ENCODE results near the gene FAM162A. TPM values are rescaled to one million over a fixed set of nuclear protein-coding genes. Genes with fewer than 3 reads are reported as not detected.

The FAM162A gene
- total and polyA plus RNA-seq, 9 of the 15 experiments (the other 6 are each of a cell fraction or from before 2014, with no cell fraction given), result 37.5 to 211 (median 101) TPM

DNA sequence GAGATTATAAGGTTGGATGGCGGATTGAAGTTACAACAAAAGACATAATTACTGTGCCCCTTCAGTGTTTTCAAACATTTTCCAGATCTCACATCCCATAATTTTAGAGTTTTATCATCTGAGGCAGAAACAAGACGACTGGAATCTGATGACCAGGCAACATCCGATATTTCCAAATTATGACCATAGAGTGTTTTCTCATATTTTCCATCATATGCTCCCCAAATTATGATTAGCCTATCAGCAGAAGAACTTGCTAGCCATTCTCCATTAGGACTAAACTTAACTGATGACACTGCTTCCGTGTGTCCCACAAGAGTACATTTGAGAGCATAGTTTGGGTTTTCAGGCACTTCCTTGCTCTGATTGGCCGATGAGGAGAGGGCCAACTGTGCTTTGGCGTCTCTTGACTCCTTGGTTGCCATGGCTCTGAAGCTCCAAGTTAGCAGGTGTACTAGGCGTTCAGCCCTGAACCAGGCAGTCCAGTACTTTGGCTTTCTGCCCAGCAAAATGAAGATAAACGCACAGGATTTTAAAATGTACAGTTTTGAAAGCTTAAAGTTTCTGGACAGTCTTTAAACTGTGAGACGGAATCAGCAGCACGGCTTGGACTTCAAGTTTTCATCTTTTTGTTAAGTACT is 31.2 kb downstream of the FAM162A start (continued):
- TF ChIP-seq, protein P1, sequence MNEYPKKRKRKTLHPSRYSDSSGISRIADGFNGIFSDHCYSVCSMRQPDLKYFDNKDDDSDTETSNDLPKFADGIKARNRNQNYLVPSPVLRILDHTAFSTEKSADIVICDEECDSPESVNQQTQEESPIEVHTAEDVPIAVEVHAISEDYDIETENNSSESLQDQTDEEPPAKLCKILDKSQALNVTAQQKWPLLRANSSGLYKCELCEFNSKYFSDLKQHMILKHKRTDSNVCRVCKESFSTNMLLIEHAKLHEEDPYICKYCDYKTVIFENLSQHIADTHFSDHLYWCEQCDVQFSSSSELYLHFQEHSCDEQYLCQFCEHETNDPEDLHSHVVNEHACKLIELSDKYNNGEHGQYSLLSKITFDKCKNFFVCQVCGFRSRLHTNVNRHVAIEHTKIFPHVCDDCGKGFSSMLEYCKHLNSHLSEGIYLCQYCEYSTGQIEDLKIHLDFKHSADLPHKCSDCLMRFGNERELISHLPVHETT (CRISPR knock-in tag; conservative IDR thresholded peaks at IDR 0.05 in 1 of 2, IDR thresholded peaks at IDR 0.05 in 1 of 2), result no peak
- no peak for TF ChIP-seq ZZZ3 (IDR thresholded peaks at IDR 0.05)
- TF ChIP-seq, protein P2, sequence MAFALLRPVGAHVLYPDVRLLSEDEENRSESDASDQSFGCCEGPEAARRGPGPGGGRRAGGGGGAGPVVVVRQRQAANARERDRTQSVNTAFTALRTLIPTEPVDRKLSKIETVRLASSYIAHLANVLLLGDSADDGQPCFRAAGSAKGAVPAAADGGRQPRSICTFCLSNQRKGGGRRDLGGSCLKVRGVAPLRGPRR (CRISPR knock-in tag; IDR thresholded peaks at IDR 0.05), result no peak
- no peak for TF ChIP-seq FOXA3 (CRISPR knock-in tag; conservative IDR thresholded peaks at IDR 0.05 in 1 of 2, IDR thresholded peaks at IDR 0.05 in 1 of 2)
- no peak for TF ChIP-seq TEAD1 (CRISPR knock-in tag; IDR thresholded peaks at IDR 0.05)
- TF ChIP-seq SIN3A (IDR thresholded peaks at IDR 0.05; ENCODE audit: borderline replicate concordance in 2 of 2, control insufficient read depth in 1 of 2, low read depth in 2 of 2, low read length in 2 of 2), result peak in 1 of 2 experiments; percentile 74; a peak in 1 of 4 replicates
- peak; percentile 50 for TF ChIP-seq ZNF316 (IDR thresholded peaks at IDR 0.05)
- TF ChIP-seq SMAD1 (IDR thresholded peaks at IDR 0.05; ENCODE audit: low read depth, low read length, partially characterized antibody), result no peak
- no peak for TF ChIP-seq KDM4B (IDR thresholded peaks at IDR 0.05; ENCODE audit: borderline replicate concordance in 2 of 2, low read depth in 1 of 2)
- peak; percentile 90 for TF ChIP-seq LCOR (CRISPR knock-in tag; IDR thresholded peaks at IDR 0.05)
- no peak for TF ChIP-seq TAF1 (IDR thresholded peaks at IDR 0.05; ENCODE audit: control insufficient read depth, extremely low read depth, insufficient read depth, low read length, severe bottlenecking)
- TF ChIP-seq TCF7L2 (IDR thresholded peaks at IDR 0.05; ENCODE audit: low read depth, low read length), result no peak
- TF ChIP-seq NBN (IDR thresholded peaks at IDR 0.05; ENCODE audit: low read depth), result no peak
- TF ChIP-seq, protein P3, sequence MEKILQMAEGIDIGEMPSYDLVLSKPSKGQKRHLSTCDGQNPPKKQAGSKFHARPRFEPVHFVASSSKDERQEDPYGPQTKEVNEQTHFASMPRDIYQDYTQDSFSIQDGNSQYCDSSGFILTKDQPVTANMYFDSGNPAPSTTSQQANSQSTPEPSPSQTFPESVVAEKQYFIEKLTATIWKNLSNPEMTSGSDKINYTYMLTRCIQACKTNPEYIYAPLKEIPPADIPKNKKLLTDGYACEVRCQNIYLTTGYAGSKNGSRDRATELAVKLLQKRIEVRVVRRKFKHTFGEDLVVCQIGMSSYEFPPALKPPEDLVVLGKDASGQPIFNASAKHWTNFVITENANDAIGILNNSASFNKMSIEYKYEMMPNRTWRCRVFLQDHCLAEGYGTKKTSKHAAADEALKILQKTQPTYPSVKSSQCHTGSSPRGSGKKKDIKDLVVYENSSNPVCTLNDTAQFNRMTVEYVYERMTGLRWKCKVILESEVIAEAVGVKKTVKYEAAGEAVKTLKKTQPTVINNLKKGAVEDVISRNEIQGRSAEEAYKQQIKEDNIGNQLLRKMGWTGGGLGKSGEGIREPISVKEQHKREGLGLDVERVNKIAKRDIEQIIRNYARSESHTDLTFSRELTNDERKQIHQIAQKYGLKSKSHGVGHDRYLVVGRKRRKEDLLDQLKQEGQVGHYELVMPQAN (IDR thresholded peaks at IDR 0.05; ENCODE audit: borderline replicate concordance), result 0 out of 2 replicates have a peak, but pooled peaks have one; percentile 27
- TF ChIP-seq HDAC3 (IDR thresholded peaks at IDR 0.05; ENCODE audit: borderline replicate concordance, partially characterized antibody), result peak; percentile 17
- no peak for TF ChIP-seq HMG20B (CRISPR knock-in tag; IDR thresholded peaks at IDR 0.05)
- TF ChIP-seq NCOA4 (IDR thresholded peaks at IDR 0.05; ENCODE audit: partially characterized antibody), result no peak
- no peak for TF ChIP-seq PHB (CRISPR knock-in tag; IDR thresholded peaks at IDR 0.05)
- TF ChIP-seq BMI1 (IDR thresholded peaks at IDR 0.05; ENCODE audit: low read length), result no peak
- no peak for TF ChIP-seq TSC22D4 (tag; IDR thresholded peaks at IDR 0.05)
- TF ChIP-seq POLR2G (IDR thresholded peaks at IDR 0.05; ENCODE audit: low read depth, low read length), result no peak
- no peak for TF ChIP-seq MTF1 (CRISPR knock-in tag; IDR thresholded peaks at IDR 0.05; ENCODE audit: borderline replicate concordance)
- no peak for TF ChIP-seq CEBPB (tag; IDR thresholded peaks at IDR 0.05)
- no peak for TF ChIP-seq RAD21 (CRISPR knock-in tag; conservative IDR thresholded peaks at IDR 0.05 in 1 of 2, IDR thresholded peaks at IDR 0.05 in 1 of 2)
- no peak for TF ChIP-seq HLTF (IDR thresholded peaks at IDR 0.05)

All from K562 (cell line).